Sciatic nerve (tissue), 2 donors: Measurements from ENCODE around the gene BLOC1S4. TPM values are rescaled to one million over a fixed set of nuclear protein-coding genes. Genes with fewer than 3 reads are reported as not detected.
"Not testable (repeated sequence)": the region's sequence is repeated elsewhere in the genome, so short reads cannot be mapped to it uniquely, and the experiment has no call there.

ENCODE experiments used
- ATAC-seq: fragments of 200-7000 bp; cut with Tn5 transposase; one replicate; pipeline ENCODE4 v1.9.1; 2020; ENCODE audit warnings: mild to moderate bottlenecking, moderate library complexity
- DNase-seq: peaks from one replicate; pipeline ENCODE4 v3.0.0-alpha.2; 2020; ENCODE audit warnings: low spot score
- intact Hi-C: fragments of 100-400 bp; cut with DNase I; formaldehyde crosslinking; loops from one replicate; pipeline ENCODE4 v1.14.2; 2022
- total RNA-seq: library from RNA; stranded (reverse); fragmentation: NEBNext Ultra II Directional; extraction: Animal tissue kit (Norgen Biotek cat#: 25700); gene quantifications from one replicate; pipeline ENCODE4 v1.2.1, GENCODE V29; 2021
- donor health status: DM: no; HTN: no; CAD: no.
- donor health status: DM: no; HTN: no; CAD: no.

The BLOC1S4 gene
- total RNA-seq, 1 donor from 2014 or later: 9.7 TPM

GRCh38 chr4:6753103-6753560 is 37.2 kb downstream of the BLOC1S4 start:
- intact Hi-C loops: no loop called here
- DNase-seq: no peak
- no peak for ATAC-seq

GRCh38 chr4:6753891-6754290 is 37.9 kb downstream of the BLOC1S4 start:
- ATAC-seq (no peak), DNase-seq (no peak)
- intact Hi-C loops: no loop called here

- ATAC-seq (no peak), DNase-seq (no peak)
- intact Hi-C loops: no loop called here
Measured at GRCh38 chr4:6754481-6755087, 38.6 kb downstream of the BLOC1S4 start.

- peak; percentile 85 for ATAC-seq
- intact Hi-C loops: no loop called here
- DNase-seq: no peak
Measured at GRCh38 chr4:6755088-6755753, 39.2 kb downstream of the BLOC1S4 start.

- ATAC-seq, intact Hi-C loops, DNase-seq: not testable (repeated sequence)
Measured at GRCh38 chr4:6756345-6756744, 40.4 kb downstream of the BLOC1S4 start.

GRCh38 chr4:6758728-6759127 is 42.8 kb downstream of the BLOC1S4 start:
- no peak for DNase-seq
- ATAC-seq: no peak
- intact Hi-C loops: no loop called here

GRCh38 chr4:6760865-6761264 is 44.9 kb downstream of the BLOC1S4 start:
- intact Hi-C loops: no loop called here
- no peak for DNase-seq

GRCh38 chr4:6761649-6762615 is 46.0 kb downstream of the BLOC1S4 start:
- ATAC-seq: peak; percentile 52
- intact Hi-C loops: no loop called here
- DNase-seq: no peak

More at GRCh38 chr4:6760865-6761264, 44.9 kb downstream of the BLOC1S4 start:
- no peak for ATAC-seq

- intact Hi-C loops: no loop called here
- ATAC-seq: peak; percentile 45
- DNase-seq: no peak
Measured at GRCh38 chr4:6763330-6763851, 47.4 kb downstream of the BLOC1S4 start.

GRCh38 chr4:6764976-6765620 is 49.1 kb downstream of the BLOC1S4 start:
- intact Hi-C loops: no loop called here
- DNase-seq (no peak), ATAC-seq (no peak)

GRCh38 chr4:6765703-6766102 is 49.7 kb downstream of the BLOC1S4 start:
- DNase-seq (no peak), ATAC-seq (no peak)
- intact Hi-C loops: no loop called here

Other genes with a start within 250 kb of the BLOC1S4 start
- 0.58 TPM for gene PPP2R2C, start 243.6 kb upstream of the BLOC1S4 start, total RNA-seq
- gene MAN2B2, start 141.0 kb upstream of the BLOC1S4 start, total RNA-seq: 27.2 TPM
- 276 TPM for gene MRFAP1, start 75.5 kb upstream of the BLOC1S4 start, total RNA-seq
- 6.3 TPM for gene S100P, start 22.3 kb upstream of the BLOC1S4 start, total RNA-seq
- 46.0 TPM for gene MRFAP1L1, start 6.3 kb upstream of the BLOC1S4 start, total RNA-seq
- 46.7 TPM for gene KIAA0232, start 66.6 kb downstream of the BLOC1S4 start, total RNA-seq
- 68.2 TPM for gene TBC1D14, start 193.7 kb downstream of the BLOC1S4 start, total RNA-seq